Left ventricle myocardium inferior (tissue), 1 donor: Measurements from ENCODE around the gene DPP6. TPM values are rescaled to one million over a fixed set of nuclear protein-coding genes. Genes with fewer than 3 reads are reported as not detected.

Experiments used
- DNase-seq: peaks from one replicate; pipeline ENCODE4 v3.0.0-alpha.2; 2020
- H3K27ac ChIP-seq: fragments of 200-600 bp; replicated peaks from 2 replicates; pipeline ENCODE4 v1.8.0; 2021
- H3K27me3 ChIP-seq: fragments of 200-600 bp; 2 replicates; pipeline ENCODE4 v1.8.0; 2021; ENCODE audit warnings: low read depth
- H3K36me3 ChIP-seq: fragments of 200-600 bp; 2 replicates; pipeline ENCODE4 v1.8.0; 2021
- H3K4me1 ChIP-seq: fragments of 200-600 bp; 2 replicates; pipeline ENCODE4 v1.8.0; 2021
- H3K4me3 ChIP-seq: fragments of 200-600 bp; 2 replicates; pipeline ENCODE4 v1.8.0; 2021; ENCODE audit warnings: mild to moderate bottlenecking, moderate library complexity
- H3K9me3 ChIP-seq: fragments of 200-600 bp; replicated peaks from 2 replicates; pipeline ENCODE4 v1.8.0; 2021
- intact Hi-C: fragments of 100-400 bp; cut with micrococcal nuclease; formaldehyde crosslinking; loops from one replicate; pipeline ENCODE4 v1.11.0; 2022
- total RNA-seq: library from RNA; stranded (reverse); fragmentation: NEBNext Ultra II Directional; extraction: Animal tissue kit (Norgen Biotek cat#: 25700); gene quantifications from one replicate; pipeline ENCODE4 v1.2.1, GENCODE V29; 2021
- TF ChIP-seq, protein P1 (sequence below): fragments of 200-600 bp; IDR thresholded peaks from 2 replicates; pipeline ENCODE4 v1.8.0; 2021; ENCODE audit warnings: antibody characterized with exemption, mild to moderate bottlenecking, borderline replicate concordance
- donor health status: DM: no; HTN: yes; CAD: no; lungs with severe emphysema.

DPP6 gene
- total RNA-seq, 1 donor from 2014 or later: 0.25 TPM

DNA sequence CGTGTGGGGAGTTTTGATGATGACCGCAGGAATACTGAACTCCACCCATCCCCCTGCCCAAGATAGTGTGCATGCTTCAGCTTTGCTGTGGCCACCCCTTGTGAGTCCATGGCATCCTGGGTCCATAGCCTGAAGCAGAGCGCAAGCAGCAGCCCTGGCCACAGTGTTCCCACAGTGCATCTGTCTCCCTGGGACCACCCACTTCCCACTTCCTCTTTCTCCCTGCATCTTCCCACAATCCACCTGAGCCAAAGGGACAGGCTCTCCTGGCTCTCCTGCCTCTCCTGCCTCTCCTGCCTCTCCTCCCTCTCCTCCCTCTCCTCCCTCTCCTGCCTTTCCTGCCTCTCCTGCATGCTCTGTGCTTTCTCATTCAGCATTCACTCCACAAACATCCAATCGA, 800.0 kb downstream of the DPP6 start:
- Histone ChIP-seq H3K36me3 (no peaks in the 10 kb centered on the region), H3K9me3 (peaks cover 15% of the 10 kb centered on the region), H3K4me3 (no peak overlapping the region), H3K27me3 (peaks cover 44% of the 10 kb centered on the region), H3K27ac (no peak overlapping the region), H3K4me1 (no peaks in the 10 kb centered on the region)
- TF ChIP-seq, protein P1, sequence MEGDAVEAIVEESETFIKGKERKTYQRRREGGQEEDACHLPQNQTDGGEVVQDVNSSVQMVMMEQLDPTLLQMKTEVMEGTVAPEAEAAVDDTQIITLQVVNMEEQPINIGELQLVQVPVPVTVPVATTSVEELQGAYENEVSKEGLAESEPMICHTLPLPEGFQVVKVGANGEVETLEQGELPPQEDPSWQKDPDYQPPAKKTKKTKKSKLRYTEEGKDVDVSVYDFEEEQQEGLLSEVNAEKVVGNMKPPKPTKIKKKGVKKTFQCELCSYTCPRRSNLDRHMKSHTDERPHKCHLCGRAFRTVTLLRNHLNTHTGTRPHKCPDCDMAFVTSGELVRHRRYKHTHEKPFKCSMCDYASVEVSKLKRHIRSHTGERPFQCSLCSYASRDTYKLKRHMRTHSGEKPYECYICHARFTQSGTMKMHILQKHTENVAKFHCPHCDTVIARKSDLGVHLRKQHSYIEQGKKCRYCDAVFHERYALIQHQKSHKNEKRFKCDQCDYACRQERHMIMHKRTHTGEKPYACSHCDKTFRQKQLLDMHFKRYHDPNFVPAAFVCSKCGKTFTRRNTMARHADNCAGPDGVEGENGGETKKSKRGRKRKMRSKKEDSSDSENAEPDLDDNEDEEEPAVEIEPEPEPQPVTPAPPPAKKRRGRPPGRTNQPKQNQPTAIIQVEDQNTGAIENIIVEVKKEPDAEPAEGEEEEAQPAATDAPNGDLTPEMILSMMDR: no peak
- intact Hi-C loops: no loop called here
- DNase-seq: no peak

DNA sequence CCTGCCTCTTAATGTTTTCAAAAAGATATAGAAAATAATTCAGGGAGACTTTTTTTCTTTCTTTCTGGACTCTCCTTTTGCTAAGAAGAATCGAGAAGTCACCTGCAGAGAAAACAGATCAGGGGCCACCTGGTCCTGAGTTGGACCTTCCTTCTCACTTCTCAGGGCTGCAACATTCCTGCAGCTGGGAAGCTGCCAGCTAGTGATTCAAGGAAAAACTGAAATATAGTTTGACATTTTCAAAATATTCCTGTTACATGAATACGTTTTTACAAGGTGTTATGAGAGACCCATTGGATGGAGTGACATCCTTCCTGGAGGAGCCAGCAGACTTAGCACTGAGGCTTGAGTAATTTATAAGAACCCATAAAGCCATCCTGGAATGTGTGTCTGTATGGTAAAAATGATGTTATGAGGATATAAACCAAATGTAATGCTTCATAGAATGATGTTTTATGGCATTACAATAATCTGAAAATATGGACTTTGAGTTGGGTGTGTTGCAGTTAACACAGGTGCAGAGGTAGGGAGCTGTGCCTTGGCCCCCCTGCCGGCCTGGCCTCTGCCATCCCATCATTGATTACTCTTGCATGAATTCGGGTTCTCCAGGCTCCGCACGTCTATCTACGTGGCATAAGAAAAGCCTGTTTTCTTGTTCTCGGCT, 801.0 kb downstream of the DPP6 start:
- Histone ChIP-seq H3K4me3 (no peak overlapping the region), H3K27me3 (peaks cover 54% of the 10 kb centered on the region), H3K9me3 (peaks cover 15% of the 10 kb centered on the region), H3K36me3 (no peaks in the 10 kb centered on the region), H3K4me1 (no peaks in the 10 kb centered on the region), H3K27ac (no peak overlapping the region)
- TF ChIP-seq, protein P1: no peak
- no peak for DNase-seq
- intact Hi-C loops: no loop called here

DNA sequence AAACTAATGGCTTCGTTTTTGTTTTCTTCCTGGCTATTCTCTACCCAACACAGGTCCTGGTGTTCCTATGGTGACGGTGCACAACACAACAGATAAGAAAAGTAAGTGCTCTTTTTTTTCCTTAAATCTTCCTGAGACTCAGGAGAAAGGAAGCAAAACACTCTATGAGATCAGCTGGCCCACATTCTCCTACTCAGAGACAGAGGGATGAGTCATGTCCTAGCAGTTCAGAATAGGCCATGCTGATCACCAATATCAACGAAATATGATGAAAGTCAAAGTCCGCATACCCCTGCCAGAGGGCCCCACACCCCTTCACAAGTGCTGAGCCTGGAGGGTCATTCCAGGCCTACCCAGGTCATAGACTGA, 801.5 kb downstream of the DPP6 start:
- no peak for DNase-seq
- intact Hi-C loops: no loop called here
- Histone ChIP-seq H3K27me3 (peaks cover 57% of the 10 kb centered on the region), H3K36me3 (no peaks in the 10 kb centered on the region), H3K27ac (no peak overlapping the region), H3K4me1 (no peaks in the 10 kb centered on the region), H3K4me3 (no peak overlapping the region), H3K9me3 (peaks cover 15% of the 10 kb centered on the region)
- TF ChIP-seq, protein P1: no peak

DNA sequence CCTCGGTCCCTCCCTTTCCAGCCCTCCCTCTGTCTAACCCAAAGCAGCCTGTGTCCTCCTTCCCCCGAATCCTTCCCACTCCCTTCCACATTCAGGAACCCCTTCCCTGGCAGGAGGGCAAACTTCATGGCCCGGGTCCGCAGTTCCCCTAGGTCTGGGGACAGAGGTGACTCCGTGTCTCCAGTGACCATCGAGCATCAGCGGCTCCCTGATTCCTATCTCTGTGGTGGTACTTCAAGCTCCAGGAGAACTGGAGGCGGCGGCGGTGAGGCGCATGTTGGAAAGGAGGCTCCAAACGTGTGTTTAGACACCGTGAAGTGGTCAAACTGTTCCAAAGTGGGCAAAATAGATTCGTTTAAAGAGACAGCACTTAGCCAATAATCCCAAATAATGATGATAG, 802.6 kb downstream of the DPP6 start:
- H3K27me3 ChIP-seq: peaks cover 63% of the 10 kb centered on the region
- H3K4me3 ChIP-seq: no peak overlapping the region
- no peaks in the 10 kb centered on the region for H3K36me3 ChIP-seq
- no peak overlapping the region for H3K27ac ChIP-seq
- H3K9me3 ChIP-seq: peaks cover 10% of the 10 kb centered on the region
- TF ChIP-seq, protein P1: no peak
- DNase-seq: no peak
- intact Hi-C loops: no loop called here
- H3K4me1 ChIP-seq: no peaks in the 10 kb centered on the region

DNA sequence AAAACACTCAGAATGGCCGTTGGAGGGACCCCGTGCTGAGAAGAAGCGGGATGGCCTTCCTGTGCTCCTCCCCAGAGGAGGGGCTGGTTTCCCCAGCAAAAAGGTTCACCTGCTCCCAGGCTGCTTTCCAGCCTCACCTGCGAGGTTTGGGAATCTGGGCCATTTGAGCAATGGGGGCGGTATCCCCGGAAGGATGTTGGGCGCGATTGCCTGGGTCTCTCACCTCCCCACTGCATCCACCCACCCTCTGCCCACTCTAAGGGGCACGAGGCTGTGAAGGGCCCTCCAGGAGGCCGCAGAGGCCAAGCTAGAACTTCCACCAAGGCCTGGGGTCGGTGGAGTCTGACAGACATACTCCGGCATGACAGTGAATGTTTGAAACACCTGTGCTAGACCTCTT, 803.2 kb downstream of the DPP6 start:
- TF ChIP-seq, protein P1: no peak
- H3K27ac ChIP-seq: no peak overlapping the region

More for the DNA sequence above, 803.2 kb downstream of the DPP6 start:
- intact Hi-C loops: no loop called here
- Histone ChIP-seq H3K4me1 (no peaks in the 10 kb centered on the region), H3K36me3 (no peaks in the 10 kb centered on the region), H3K4me3 (no peak overlapping the region), H3K9me3 (peaks cover 7% of the 10 kb centered on the region), H3K27me3 (peaks cover 64% of the 10 kb centered on the region)
- no peak for DNase-seq
